Tibial artery (tissue), 4 donors: ENCODE data around the gene CALN1.

ENCODE experiments used
- DNase-seq, 2 donors: peaks; one replicate each; pipeline ENCODE4 v3.0.0-alpha.2; 2019
- H3K27ac ChIP-seq, 2 donors: fragments of 200-600 bp; sonication (generic) in 1 of 2; 1 replicate in 1 of 2; 2 replicates in 1 of 2; pipeline ENCODE4 v1.5.1; 2018 to 2019; ENCODE audit warnings: mild to moderate bottlenecking in 1 of 2
- H3K27me3 ChIP-seq, 2 donors: fragments of 200-600 bp; sonication (generic) in 1 of 2; one replicate each; pipeline versions ENCODE4 v1.5.1 to v1.6.0; 2016 to 2019
- H3K36me3 ChIP-seq, 3 donors: fragments of 200-600 bp; sonication (generic) in 2 of 3; one replicate each; pipeline ENCODE4 v1.5.1; 2016 to 2019; ENCODE audit warnings: mild to moderate bottlenecking in 2 of 3
- H3K4me1 ChIP-seq, 4 donors: fragments of 200-600 bp; sonication (generic) in 2 of 4; 1 replicate in 3 of 4; 2 replicates in 1 of 4; pipeline ENCODE4 v1.5.1; 2016 to 2019
- H3K4me3 ChIP-seq, 2 donors: fragments of 200-600 bp; sonication (generic) in 1 of 2; 1 replicate in 1 of 2; 2 replicates in 1 of 2; pipeline ENCODE4 v1.5.1; 2018 to 2019; ENCODE audit warnings: mild to moderate bottlenecking in 2 of 2
- H3K9me3 ChIP-seq, 3 donors: fragments of 200-600 bp; sonication (generic) in 1 of 3; one replicate each; pipeline ENCODE4 v1.5.1; 2016 to 2019
- intact Hi-C: fragments of 100-400 bp; cut with DNase I; formaldehyde crosslinking; loops from one replicate; pipeline ENCODE4 v1.15.0; 2023; ENCODE audit warnings: low total_unique reads
- TF ChIP-seq, protein P1 (sequence below), 2 experiments: fragments of 200-600 bp in 1 of 2; fragments of 450-650 bp in 1 of 2; IDR thresholded peaks; one replicate each; pipeline ENCODE4 v1.5.1; 2017 to 2019; ENCODE audit warnings: antibody characterized with exemption in 2 of 2, mild to moderate bottlenecking in 1 of 2, moderate library complexity in 1 of 2

Gene CALN1

DNA sequence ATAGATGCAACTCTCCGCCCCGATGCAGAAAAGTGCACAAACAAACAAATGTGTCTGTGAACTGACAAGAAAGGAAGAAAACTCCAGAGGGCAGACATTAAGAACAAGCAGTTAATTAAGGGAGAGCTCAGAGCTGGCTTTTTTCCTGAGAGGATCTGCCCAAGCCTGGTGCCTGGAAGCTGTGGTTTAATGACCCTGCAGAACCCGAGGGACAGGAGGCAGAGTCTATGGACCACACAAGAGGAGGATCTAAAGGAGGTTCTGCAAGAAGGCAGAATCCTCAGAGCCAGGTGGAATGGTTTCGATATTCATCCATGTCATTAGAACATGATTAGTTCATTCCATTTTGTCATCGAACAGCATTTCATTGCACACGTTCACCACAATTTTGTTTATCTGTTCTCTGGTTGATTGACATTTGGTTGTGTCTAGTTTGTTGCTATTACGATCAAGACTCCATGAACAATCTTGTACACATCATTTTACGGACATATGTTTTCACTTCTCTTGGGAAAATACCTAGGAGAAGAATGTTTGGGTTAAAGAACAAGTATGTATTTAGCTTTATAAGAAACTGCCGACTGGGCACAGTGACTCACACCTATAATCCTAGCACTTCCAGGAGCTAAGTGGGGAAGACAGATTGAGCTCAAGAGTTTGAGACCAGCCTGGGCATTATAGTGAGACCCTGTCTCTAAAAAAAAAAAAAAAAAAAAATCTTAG is 560.2 kb downstream of the CALN1 start:
- no peak for DNase-seq
- H3K4me3 ChIP-seq, result no peak overlapping the region
- H3K9me3 ChIP-seq, result no peaks in the 10 kb centered on the region
- no peaks in the 10 kb centered on the region for H3K36me3 ChIP-seq
- no peaks in the 10 kb centered on the region for H3K27me3 ChIP-seq
- no peak overlapping the region for H3K27ac ChIP-seq
- intact Hi-C loops, result no loop called here
- TF ChIP-seq, protein P1, sequence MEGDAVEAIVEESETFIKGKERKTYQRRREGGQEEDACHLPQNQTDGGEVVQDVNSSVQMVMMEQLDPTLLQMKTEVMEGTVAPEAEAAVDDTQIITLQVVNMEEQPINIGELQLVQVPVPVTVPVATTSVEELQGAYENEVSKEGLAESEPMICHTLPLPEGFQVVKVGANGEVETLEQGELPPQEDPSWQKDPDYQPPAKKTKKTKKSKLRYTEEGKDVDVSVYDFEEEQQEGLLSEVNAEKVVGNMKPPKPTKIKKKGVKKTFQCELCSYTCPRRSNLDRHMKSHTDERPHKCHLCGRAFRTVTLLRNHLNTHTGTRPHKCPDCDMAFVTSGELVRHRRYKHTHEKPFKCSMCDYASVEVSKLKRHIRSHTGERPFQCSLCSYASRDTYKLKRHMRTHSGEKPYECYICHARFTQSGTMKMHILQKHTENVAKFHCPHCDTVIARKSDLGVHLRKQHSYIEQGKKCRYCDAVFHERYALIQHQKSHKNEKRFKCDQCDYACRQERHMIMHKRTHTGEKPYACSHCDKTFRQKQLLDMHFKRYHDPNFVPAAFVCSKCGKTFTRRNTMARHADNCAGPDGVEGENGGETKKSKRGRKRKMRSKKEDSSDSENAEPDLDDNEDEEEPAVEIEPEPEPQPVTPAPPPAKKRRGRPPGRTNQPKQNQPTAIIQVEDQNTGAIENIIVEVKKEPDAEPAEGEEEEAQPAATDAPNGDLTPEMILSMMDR (IDR thresholded peaks at IDR 0.05), result no peak
- no peaks in the 10 kb centered on the region for H3K4me1 ChIP-seq

DNA sequence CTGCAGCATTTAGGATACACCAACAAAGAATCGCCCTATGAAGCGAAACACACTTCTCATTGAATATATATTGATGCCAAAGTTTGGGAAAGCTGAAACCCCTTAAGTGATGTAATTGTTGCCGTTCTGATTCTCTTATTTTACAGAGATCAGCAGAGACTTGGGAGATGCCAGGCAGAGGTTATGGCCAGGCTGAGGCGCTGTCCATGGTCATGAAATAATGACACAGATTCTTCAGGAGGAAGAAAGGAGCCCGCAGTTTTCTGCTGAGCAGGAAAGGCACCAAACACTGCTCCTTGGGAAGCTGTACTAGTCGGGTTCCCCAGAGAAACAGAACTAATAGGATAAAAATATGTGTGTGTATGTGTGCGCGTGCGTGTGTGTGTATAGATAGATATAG is 566.0 kb downstream of the CALN1 start:
- Histone ChIP-seq H3K27ac (no peak overlapping the region), H3K4me1 (no peaks in the 10 kb centered on the region), H3K27me3 (no peaks in the 10 kb centered on the region), H3K9me3 (no peaks in the 10 kb centered on the region), H3K4me3 (no peak overlapping the region), H3K36me3 (no peaks in the 10 kb centered on the region)
- no peak for DNase-seq
- TF ChIP-seq, protein P1 (IDR thresholded peaks at IDR 0.05), result no peak
- intact Hi-C loops, result no loop called here

DNA sequence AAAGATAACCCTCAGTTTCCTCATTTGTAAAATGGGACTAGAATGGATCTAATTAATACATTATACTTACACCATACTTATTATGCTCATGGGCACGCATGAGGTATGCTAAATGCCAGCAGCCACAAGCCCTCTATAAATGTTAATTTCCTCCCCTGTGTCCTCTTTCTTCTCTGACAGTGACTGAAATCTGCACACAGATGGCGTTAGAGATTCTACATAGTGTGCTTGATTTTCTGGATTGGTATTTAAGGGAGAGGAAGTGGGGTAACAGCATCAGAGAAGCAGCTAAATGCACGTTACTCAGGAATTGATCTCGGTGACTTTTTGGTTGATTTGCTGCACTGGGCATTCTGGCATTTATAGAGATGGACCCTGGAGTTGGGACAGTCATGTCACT is 568.5 kb downstream of the CALN1 start:
- no peaks in the 10 kb centered on the region for H3K36me3 ChIP-seq
- H3K27ac ChIP-seq, result no peak overlapping the region
- intact Hi-C loops, result no loop called here
- H3K4me1 ChIP-seq, result no peaks in the 10 kb centered on the region
- H3K4me3 ChIP-seq, result no peak overlapping the region
- H3K27me3 ChIP-seq, result no peaks in the 10 kb centered on the region
- H3K9me3 ChIP-seq, result no peaks in the 10 kb centered on the region
- DNase-seq, result no peak
- TF ChIP-seq, protein P1 (IDR thresholded peaks at IDR 0.05), result no peak

DNA sequence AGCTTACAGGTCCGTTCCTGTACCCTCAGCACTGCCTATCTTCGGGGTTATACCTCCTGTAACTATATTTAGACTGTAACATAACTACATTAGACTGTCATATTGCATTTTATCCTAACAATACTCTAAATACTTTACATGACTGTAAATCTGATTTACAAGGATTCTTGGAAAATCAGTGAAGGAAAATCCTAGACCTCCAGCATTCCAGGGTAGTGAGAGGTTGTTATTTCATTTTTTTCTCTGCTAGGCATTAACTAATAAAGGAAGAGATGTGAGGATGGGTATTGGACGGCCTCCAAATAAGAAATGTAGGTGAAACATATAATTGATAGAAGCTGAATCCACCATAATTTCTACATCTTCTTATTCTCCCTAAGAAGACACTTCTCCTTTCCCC is 569.4 kb downstream of the CALN1 start:
- H3K36me3 ChIP-seq, result no peaks in the 10 kb centered on the region
- TF ChIP-seq, protein P1 (IDR thresholded peaks at IDR 0.05), result no peak
- intact Hi-C loops, result no loop called here
- H3K4me1 ChIP-seq, result no peaks in the 10 kb centered on the region
- H3K27me3 ChIP-seq, result no peaks in the 10 kb centered on the region
- H3K9me3 ChIP-seq, result no peaks in the 10 kb centered on the region
- DNase-seq, result no peak
- H3K27ac ChIP-seq, result no peak overlapping the region
- no peak overlapping the region for H3K4me3 ChIP-seq

DNA sequence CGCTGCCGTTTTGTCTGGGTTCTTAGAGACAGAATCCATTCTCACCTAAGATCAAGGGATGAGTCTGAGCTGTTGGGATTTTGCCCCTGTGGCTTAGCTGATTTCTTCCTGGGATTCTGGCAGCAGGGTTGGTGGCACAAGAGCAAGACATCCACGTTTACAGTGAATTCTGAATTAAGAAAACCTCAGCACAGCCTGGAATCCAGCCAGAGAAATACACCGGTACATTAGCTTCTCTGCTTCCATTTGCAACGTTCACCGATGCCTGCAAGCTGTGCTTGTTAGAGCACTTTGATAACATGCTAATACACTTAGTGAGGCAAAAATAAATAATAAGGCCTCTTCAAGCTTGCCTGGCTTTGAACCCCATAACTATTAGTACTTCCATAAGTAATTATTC is 569.8 kb downstream of the CALN1 start:
- Histone ChIP-seq H3K4me3 (no peak overlapping the region), H3K4me1 (no peaks in the 10 kb centered on the region), H3K36me3 (no peaks in the 10 kb centered on the region), H3K27me3 (no peaks in the 10 kb centered on the region), H3K9me3 (no peaks in the 10 kb centered on the region), H3K27ac (no peak overlapping the region)
- intact Hi-C loops, result no loop called here
- TF ChIP-seq, protein P1 (IDR thresholded peaks at IDR 0.05), result no peak
- no peak for DNase-seq

DNA sequence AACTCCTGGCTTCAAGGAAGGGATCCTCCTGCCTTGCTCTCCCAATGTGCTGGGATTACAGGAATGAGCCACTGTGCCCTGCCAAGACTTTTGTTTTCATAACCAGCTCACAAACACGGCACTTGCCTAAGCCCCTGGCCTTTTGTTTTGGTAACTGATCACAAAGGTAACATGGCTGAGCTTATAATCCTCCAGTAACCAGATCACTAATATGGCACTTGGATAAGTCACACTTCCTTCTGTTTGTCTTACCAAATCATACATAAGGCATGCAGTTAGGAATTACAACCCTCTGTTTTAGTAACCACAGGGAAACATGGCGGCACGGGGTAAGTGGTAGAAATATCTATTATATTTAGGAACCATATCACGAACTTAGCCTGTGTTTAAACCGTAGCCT is 577.1 kb downstream of the CALN1 start:
- no peaks in the 10 kb centered on the region for H3K9me3 ChIP-seq
- no peak overlapping the region for H3K27ac ChIP-seq
- no peaks in the 10 kb centered on the region for H3K4me1 ChIP-seq
- intact Hi-C loops, result no loop called here
- no peaks in the 10 kb centered on the region for H3K27me3 ChIP-seq
- no peak for DNase-seq
- no peak overlapping the region for H3K4me3 ChIP-seq
- H3K36me3 ChIP-seq, result no peaks in the 10 kb centered on the region
- TF ChIP-seq, protein P1 (IDR thresholded peaks at IDR 0.05), result no peak
